HEK293 (cell line): ENCODE measurements around the gene SFMBT2.

Experiments
- CTCF ChIA-PET: fragments of 350-600 bp; formaldehyde crosslinking; extraction: SDS; loops from one replicate; lab custom pipeline; 2021; ENCODE audit warnings: antibody characterized with exemption; lab: Yijun Ruan, JAX
- POLR2A ChIA-PET: fragments of 300-600 bp; formaldehyde crosslinking; extraction: SDS; loops from one replicate; lab custom pipeline; 2020; ENCODE audit warnings: antibody characterized with exemption, inconsistent platforms; lab: Yijun Ruan, JAX
- H3K27ac ChIP-seq: fragments of 200-500 bp; sonication (Bioruptor generic); 2 replicates; pipeline ENCODE4 v1.5.1; 2014; ENCODE audit warnings: low read depth, low read length, control low read depth, inconsistent platforms; ENCODE audit errors: extremely low read depth
- H3K36me3 ChIP-seq, 2 experiments: fragments of 200-500 bp in 1 of 2; sonication (Bioruptor generic) in 1 of 2; 1 replicate in 1 of 2; 2 replicates in 1 of 2; pipeline ENCODE4 v1.5.1; 2014 to 2017; ENCODE audit warnings: inconsistent platforms in 2 of 2, low read length in 2 of 2; ENCODE audit not compliant: control insufficient read depth in 2 of 2, insufficient read depth in 1 of 2
- H3K4me1 ChIP-seq: fragments of 200-500 bp; sonication (Bioruptor generic); 2 replicates; pipeline ENCODE4 v1.5.1; 2014; ENCODE audit warnings: mild to moderate bottlenecking, low read length, inconsistent platforms; ENCODE audit not compliant: control insufficient read depth, insufficient read depth
- H3K4me3 ChIP-seq: 2 replicates; pipeline ENCODE4 v1.5.1; 2011; ENCODE audit warnings: low read depth, mild to moderate bottlenecking, control low read depth, low read length, moderate library complexity
- H3K9me3 ChIP-seq: fragments of 200-500 bp; sonication (Bioruptor generic); 2 replicates; pipeline ENCODE4 v1.5.1; 2014; ENCODE audit warnings: low read depth, low read length, inconsistent platforms; ENCODE audit not compliant: control insufficient read depth, insufficient read depth
- EGR2 ChIP-seq: fragments of 450-650 bp; formaldehyde crosslinking; IDR thresholded peaks from 2 replicates; pipeline ENCODE4 v1.5.1; 2016; ENCODE audit warnings: low read depth, missing biosample characterization, missing genetic modification characterization
- GLIS1 ChIP-seq: fragments of 450-650 bp; formaldehyde crosslinking; IDR thresholded peaks from 2 replicates; pipeline ENCODE4 v1.5.1; 2016; ENCODE audit warnings: missing biosample characterization, missing genetic modification characterization
- HIC1 ChIP-seq: fragments of 450-650 bp; formaldehyde crosslinking; IDR thresholded peaks from 2 replicates; pipeline ENCODE4 v1.5.1; 2016; ENCODE audit warnings: missing biosample characterization, missing genetic modification characterization
- KLF1 ChIP-seq: fragments of 450-650 bp; formaldehyde crosslinking; IDR thresholded peaks from 2 replicates; pipeline ENCODE4 v1.5.1; 2016; ENCODE audit warnings: missing biosample characterization, missing genetic modification characterization
- KLF8 ChIP-seq: fragments of 450-650 bp; formaldehyde crosslinking; IDR thresholded peaks from 2 replicates; pipeline ENCODE4 v1.5.1; 2016; ENCODE audit warnings: missing biosample characterization, missing genetic modification characterization
- REPIN1 ChIP-seq: fragments of 450-650 bp; formaldehyde crosslinking; IDR thresholded peaks from 2 replicates; pipeline ENCODE4 v1.5.1; 2017; ENCODE audit warnings: missing biosample characterization, missing genetic modification characterization, low read depth
- TSHZ1 ChIP-seq: fragments of 450-650 bp; formaldehyde crosslinking; IDR thresholded peaks from 2 replicates; pipeline ENCODE4 v1.5.1; 2016; ENCODE audit warnings: missing biosample characterization, missing genetic modification characterization, borderline replicate concordance
- ZFHX2 ChIP-seq: fragments of 450-650 bp; formaldehyde crosslinking; conservative IDR thresholded peaks from 2 replicates; pipeline ENCODE4 v1.5.1; 2016; ENCODE audit warnings: missing biosample characterization, missing genetic modification characterization
- ZNF10 ChIP-seq: fragments of 450-650 bp; formaldehyde crosslinking; IDR thresholded peaks from 2 replicates; pipeline ENCODE4 v1.5.1; 2017; ENCODE audit warnings: missing biosample characterization, missing genetic modification characterization
- ZNF133 ChIP-seq: fragments of 450-650 bp; formaldehyde crosslinking; IDR thresholded peaks from 2 replicates; pipeline ENCODE4 v1.5.1; 2016; ENCODE audit warnings: missing biosample characterization, missing genetic modification characterization
- ZNF280C ChIP-seq: fragments of 450-650 bp; formaldehyde crosslinking; IDR thresholded peaks from 2 replicates; pipeline ENCODE4 v1.5.1; 2016; ENCODE audit warnings: missing biosample characterization, missing genetic modification characterization
- ZNF292 ChIP-seq: fragments of 450-650 bp; formaldehyde crosslinking; IDR thresholded peaks from 2 replicates; pipeline ENCODE4 v1.5.1; 2016; ENCODE audit warnings: low read depth, missing biosample characterization, missing genetic modification characterization, borderline replicate concordance
- ZNF302 ChIP-seq: fragments of 450-650 bp; formaldehyde crosslinking; IDR thresholded peaks from 2 replicates; pipeline ENCODE4 v1.5.1; 2016; ENCODE audit warnings: missing biosample characterization, missing genetic modification characterization, low read depth
- ZNF335 ChIP-seq: fragments of 450-650 bp; formaldehyde crosslinking; conservative IDR thresholded peaks from 2 replicates; pipeline ENCODE4 v1.5.1; 2016; ENCODE audit warnings: missing biosample characterization, missing genetic modification characterization
- ZNF341 ChIP-seq: fragments of 450-650 bp; formaldehyde crosslinking; IDR thresholded peaks from 2 replicates; pipeline ENCODE4; 2016; ENCODE audit warnings: low read depth, missing biosample characterization, missing genetic modification characterization
- ZNF416 ChIP-seq: fragments of 450-650 bp; formaldehyde crosslinking; IDR thresholded peaks from 2 replicates; pipeline ENCODE4 v1.5.1; 2016; ENCODE audit warnings: missing biosample characterization, missing genetic modification characterization
- ZNF426 ChIP-seq: fragments of 450-650 bp; formaldehyde crosslinking; IDR thresholded peaks from 2 replicates; pipeline ENCODE4 v1.5.1; 2017; ENCODE audit warnings: missing biosample characterization, missing genetic modification characterization, mild to moderate bottlenecking, inconsistent platforms, moderate library complexity
- ZNF521 ChIP-seq: fragments of 450-650 bp; formaldehyde crosslinking; IDR thresholded peaks from 2 replicates; pipeline ENCODE4 v1.5.1; 2017; ENCODE audit warnings: missing biosample characterization, mild to moderate bottlenecking, missing genetic modification characterization
- ZNF548 ChIP-seq: fragments of 450-650 bp; formaldehyde crosslinking; IDR thresholded peaks from 2 replicates; pipeline ENCODE4 v1.5.1; 2016; ENCODE audit warnings: missing biosample characterization, missing genetic modification characterization
- ZNF555 ChIP-seq: fragments of 450-650 bp; formaldehyde crosslinking; conservative IDR thresholded peaks from 2 replicates; pipeline ENCODE4 v1.5.1; 2017; ENCODE audit warnings: missing biosample characterization, mild to moderate bottlenecking, missing genetic modification characterization, inconsistent platforms
- ZNF561 ChIP-seq: fragments of 450-650 bp; IDR thresholded peaks from 2 replicates; pipeline ENCODE4 v1.5.1; 2018; ENCODE audit warnings: missing biosample characterization, missing genetic modification characterization, borderline replicate concordance
- ZNF792 ChIP-seq: fragments of 450-650 bp; formaldehyde crosslinking; IDR thresholded peaks from 2 replicates; pipeline ENCODE4 v1.5.1; 2016; ENCODE audit warnings: missing biosample characterization, missing genetic modification characterization
- ZSCAN18 ChIP-seq: fragments of 450-650 bp; formaldehyde crosslinking; IDR thresholded peaks from 2 replicates; pipeline ENCODE4 v1.5.1; 2016; ENCODE audit warnings: missing biosample characterization, missing genetic modification characterization
- TF ChIP-seq, protein P1 (sequence below): fragments of 450-650 bp; formaldehyde crosslinking; IDR thresholded peaks from 2 replicates; pipeline ENCODE4 v1.5.1; 2016; ENCODE audit warnings: missing biosample characterization, missing genetic modification characterization
- TF ChIP-seq, protein P2 (sequence below): fragments of 450-650 bp; formaldehyde crosslinking; IDR thresholded peaks from 2 replicates; pipeline ENCODE4 v1.5.1; 2017; ENCODE audit warnings: missing biosample characterization, missing genetic modification characterization

Gene SFMBT2

GRCh38 chr10:7378602-7379403 lies 32.0 kb downstream of the SFMBT2 start:
- Histone ChIP-seq H3K9me3 (no peaks in the 10 kb centered on the region), H3K27ac (no peak overlapping the region), H3K36me3 (peaks cover 13 to 40% of the 10 kb centered on the region in 2 experiments; a peak in 2 of 3 replicates), H3K4me3 (no peak overlapping the region), H3K4me1 (peaks cover 10% of the 10 kb centered on the region; the same call in 1 of the 2 replicates)
- ChIA-PET CTCF (no interaction called here), POLR2A (no interaction called here)
- TF ChIP-seq, protein P1, sequence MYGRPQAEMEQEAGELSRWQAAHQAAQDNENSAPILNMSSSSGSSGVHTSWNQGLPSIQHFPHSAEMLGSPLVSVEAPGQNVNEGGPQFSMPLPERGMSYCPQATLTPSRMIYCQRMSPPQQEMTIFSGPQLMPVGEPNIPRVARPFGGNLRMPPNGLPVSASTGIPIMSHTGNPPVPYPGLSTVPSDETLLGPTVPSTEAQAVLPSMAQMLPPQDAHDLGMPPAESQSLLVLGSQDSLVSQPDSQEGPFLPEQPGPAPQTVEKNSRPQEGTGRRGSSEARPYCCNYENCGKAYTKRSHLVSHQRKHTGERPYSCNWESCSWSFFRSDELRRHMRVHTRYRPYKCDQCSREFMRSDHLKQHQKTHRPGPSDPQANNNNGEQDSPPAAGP (tag by site-specific recombination), result 0 out of 2 replicates have a peak, but pooled peaks have one; percentile 27
- TF ChIP-seq ZNF521, result no peak
- TF ChIP-seq ZFHX2 (tag by site-specific recombination), result peak; percentile 98
- TF ChIP-seq KLF8 (tag by site-specific recombination), result peak; percentile 91
- TF ChIP-seq ZNF792 (tag by site-specific recombination), result no peak
- peak; percentile 99 for TF ChIP-seq KLF1 (tag by site-specific recombination)
- no peak for TF ChIP-seq ZNF335
- no peak for TF ChIP-seq ZNF548 (tag by site-specific recombination)
- peak; percentile 74 for TF ChIP-seq GLIS1 (tag by site-specific recombination)
- no peak for TF ChIP-seq ZNF292
- no peak for TF ChIP-seq ZNF133 (tag by site-specific recombination)
- TF ChIP-seq ZNF426 (tag by site-specific recombination), result no peak
- TF ChIP-seq HIC1, result peak; percentile 30; the same call in 1 of the 2 replicates
- no peak for TF ChIP-seq ZNF10 (tag by site-specific recombination)
- TF ChIP-seq ZSCAN18, result no peak
- TF ChIP-seq EGR2 (tag by site-specific recombination), result peak; percentile 98
- TF ChIP-seq, protein P2, sequence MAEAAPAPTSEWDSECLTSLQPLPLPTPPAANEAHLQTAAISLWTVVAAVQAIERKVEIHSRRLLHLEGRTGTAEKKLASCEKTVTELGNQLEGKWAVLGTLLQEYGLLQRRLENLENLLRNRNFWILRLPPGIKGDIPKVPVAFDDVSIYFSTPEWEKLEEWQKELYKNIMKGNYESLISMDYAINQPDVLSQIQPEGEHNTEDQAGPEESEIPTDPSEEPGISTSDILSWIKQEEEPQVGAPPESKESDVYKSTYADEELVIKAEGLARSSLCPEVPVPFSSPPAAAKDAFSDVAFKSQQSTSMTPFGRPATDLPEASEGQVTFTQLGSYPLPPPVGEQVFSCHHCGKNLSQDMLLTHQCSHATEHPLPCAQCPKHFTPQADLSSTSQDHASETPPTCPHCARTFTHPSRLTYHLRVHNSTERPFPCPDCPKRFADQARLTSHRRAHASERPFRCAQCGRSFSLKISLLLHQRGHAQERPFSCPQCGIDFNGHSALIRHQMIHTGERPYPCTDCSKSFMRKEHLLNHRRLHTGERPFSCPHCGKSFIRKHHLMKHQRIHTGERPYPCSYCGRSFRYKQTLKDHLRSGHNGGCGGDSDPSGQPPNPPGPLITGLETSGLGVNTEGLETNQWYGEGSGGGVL (tag by site-specific recombination), result peak; percentile 13; the same call in 1 of the 2 replicates
- no peak for TF ChIP-seq ZNF302 (tag by site-specific recombination)
- no peak for TF ChIP-seq TSHZ1 (tag by site-specific recombination)
- TF ChIP-seq REPIN1 (tag by site-specific recombination), result no peak
- 0 out of 2 replicates have a peak, but pooled peaks have one; percentile 31 for TF ChIP-seq ZNF341 (tag by site-specific recombination)
- no peak for TF ChIP-seq ZNF561 (tag by site-specific recombination)
- TF ChIP-seq ZNF555 (tag by site-specific recombination), result no peak
- TF ChIP-seq ZNF280C (tag by site-specific recombination), result no peak
- no peak for TF ChIP-seq ZNF416 (tag by site-specific recombination)
